GM21381 (cell line): Measurements from ENCODE around the gene SBF2.

Experiments
- ATAC-seq: cut with Tn5 transposase; IDR thresholded peaks from one replicate; pipeline ENCODE4 v1.9.1; 2021; ENCODE audit warnings: mild to moderate bottlenecking, moderate library complexity; ENCODE audit not compliant: unreplicated experiment

The SBF2 gene

GRCh38 chr11:9736365-9736764 lies 557.7 kb downstream of the SBF2 start:
- no peak for ATAC-seq

GRCh38 chr11:9735919-9736318 lies 558.1 kb downstream of the SBF2 start:
- ATAC-seq: no peak

- no peak for ATAC-seq
These were observed 558.8 kb downstream of the SBF2 start for GRCh38 chr11:9735236-9735635.

- no peak for ATAC-seq
These were observed 560.8 kb downstream of the SBF2 start for GRCh38 chr11:9733212-9733611.

GRCh38 chr11:9732453-9732852 lies 561.6 kb downstream of the SBF2 start:
- no peak for ATAC-seq

GRCh38 chr11:9731256-9731655 lies 562.8 kb downstream of the SBF2 start:
- ATAC-seq: no peak
